ENCODE measurements around the gene KANSL3. TPM values are rescaled to one million over a fixed set of nuclear protein-coding genes. Genes with fewer than 3 reads are reported as not detected.

The KANSL3 gene
- total RNA-seq (55.4 and 56.9 TPM in 2 replicates), polyA plus RNA-seq (22.2 and 24.3 TPM in 2 replicates), polyA minus RNA-seq (51.7 and 52.9 TPM in 2 replicates)
- 27.8 TPM for total RNA-seq (2013)

- CTCF ChIA-PET, result interaction anchor here (2.3 to 3.2 kb wide), 3 partner anchors 122 to 219 kb away, joined by 8 to 15 read pairs (median 9); partner anchors contain the start of genes ANKRD39 and CNNM4
- Mint-ChIP-seq H3K27ac (peak within 1 kb of the TSS; percentile 96), H3K4me1 (peaks cover 42% of the 10 kb centered on the region), H3K4me3 (peak within 1 kb of the TSS; percentile 98), H3K27me3 (peaks cover 4% of the 10 kb centered on the region), H3K9me3 (ENCODE audit: insufficient read depth) (no peaks in the 10 kb centered on the region)
- peak within 1 kb of the TSS; percentile 79 for H3K9ac ChIP-seq (ENCODE audit: low read length)
- H3K27me3 ChIP-seq (replicated peaks in 1 of 4; ENCODE audit: control extremely low read depth in 1 of 4, control insufficient read depth in 3 of 4, insufficient read depth in 4 of 4, low read length in 3 of 4), result no peaks in the 10 kb centered on the region
- DNase-seq (peak; percentile 96), ATAC-seq (ENCODE audit: low read depth) (peak; percentile 89)
- TF ChIP-seq CTCF (IDR thresholded peaks at IDR 0.05) (no peak), EZH2 (IDR thresholded peaks at IDR 0.05; ENCODE audit: borderline replicate concordance, insufficient read depth, low read depth, low read length, poor library complexity, severe bottlenecking) (no peak)
- peaks cover 20 to 24% of the 10 kb centered on the region in 2 donors for H3K4me1 ChIP-seq (ENCODE audit: control insufficient read depth in 2 of 2, insufficient read depth in 2 of 2, low read length in 2 of 2)
- 2% methylated on average over 54 of the region's 67 CpGs for WGBS (ENCODE audit: insufficient coverage)
- no peaks in the 10 kb centered on the region for H3K9me3 ChIP-seq (ENCODE audit: control extremely low read depth in 1 of 3, control insufficient read depth in 2 of 3, insufficient read depth in 1 of 3, low read length in 2 of 3)
- POLR2A ChIA-PET, result interaction anchor here (1.0 to 2.6 kb wide), 3 partner anchors 102 to 178 kb away, joined by 4 to 13 read pairs (median 7); partner anchors contain the start of genes CNNM3 and CNNM4
- H2AFZ ChIP-seq (ENCODE audit: insufficient read depth, low read depth, low read length, poor library complexity, severe bottlenecking), result peak within 1 kb of the TSS; percentile 93
- peak within 1 kb of the TSS; percentile 57 to 88 for H3K27ac ChIP-seq (ENCODE audit: low read length in 2 of 2)
- intact Hi-C loops (cut with micrococcal nuclease), result loop anchor here (1.0 to 10.0 kb wide), 7 partner anchors 102 to 314 kb away; partner anchors contain the start of genes ANKRD39, ARID5A, CNNM3 and CNNM4
- H3K79me2 ChIP-seq (ENCODE audit: control insufficient read depth, insufficient read depth, low read length), result peaks cover 42% of the 10 kb centered on the region
- peak within 1 kb of the TSS; percentile 81 to 96 (median 88) for H3K4me3 ChIP-seq (ENCODE audit: control extremely low read depth in 1 of 5, extremely low read depth in 1 of 5, insufficient read depth in 1 of 5, low read depth in 2 of 5, low read length in 4 of 5)
- H3K4me2 ChIP-seq (replicated peaks; ENCODE audit: low read depth, low read length, poor library complexity, severe bottlenecking), result peak within 1 kb of the TSS; percentile 89
- peaks cover 17% of the 10 kb centered on the region for H4K20me1 ChIP-seq (ENCODE audit: control insufficient read depth, insufficient read depth, low read length, poor library complexity, severe bottlenecking)
- peaks cover 6 to 15% of the 10 kb centered on the region in 2 experiments for H3K36me3 ChIP-seq (replicated peaks in 1 of 2; ENCODE audit: control extremely low read depth in 1 of 2, control insufficient read depth in 1 of 2, extremely low read depth in 1 of 2, insufficient read depth in 2 of 2, low read length in 1 of 2)
These were observed at the start of gene KANSL3 for GRCh38 chr2:96638144-96639121. TSS of gene KANSL3 (minus strand) at chr2:96638312. CDS start at chr2:96637135, 1,177 bp downstream.
